ENCODE measurements around the gene TNPO3. TPM values are rescaled to one million over a fixed set of nuclear protein-coding genes. Genes with fewer than 3 reads are reported as not detected.

TNPO3 gene
- total and polyA plus RNA-seq, 2 donors: 17.2 to 30.7 TPM

GRCh38 chr7:128912281-128912680 lies 142.6 kb downstream of the TNPO3 start:
- H3K9me3 ChIP-seq (ENCODE audit: control insufficient read depth in 2 of 2, insufficient read depth in 1 of 2, low read length in 1 of 2): no peaks in the 10 kb centered on the region
- H3K36me3 ChIP-seq (ENCODE audit: control insufficient read depth in 2 of 2, insufficient read depth in 2 of 2, low read length in 1 of 2): no peaks in the 10 kb centered on the region
- H3K4me1 ChIP-seq (ENCODE audit: control insufficient read depth in 2 of 2, insufficient read depth in 2 of 2, low read length in 2 of 2): peaks cover 0 to 4% of the 10 kb centered on the region in 2 donors
- H3K27ac ChIP-seq (ENCODE audit: low read depth in 1 of 2, low read length in 1 of 2): no peak overlapping the region
- no peak overlapping the region for H3K4me3 ChIP-seq (ENCODE audit: low read length in 2 of 2)
- DNase-seq (ENCODE audit: low read depth in 6 of 9, low spot score in 9 of 9): no peak
- WGBS: 88% methylated on average over 3 of the region's 3 CpGs
- H3K27me3 ChIP-seq (ENCODE audit: control insufficient read depth in 2 of 2, insufficient read depth in 1 of 2, low read length in 1 of 2): peaks cover 37 to 88% of the 10 kb centered on the region in 2 donors

GRCh38 chr7:128911423-128912031 lies 143.4 kb downstream of the TNPO3 start:
- Histone ChIP-seq H3K4me3 (ENCODE audit: low read length in 2 of 2) (no peak overlapping the region), H3K9me3 (ENCODE audit: control insufficient read depth in 2 of 2, insufficient read depth in 1 of 2, low read length in 1 of 2) (no peaks in the 10 kb centered on the region), H3K27me3 (ENCODE audit: control insufficient read depth in 2 of 2, insufficient read depth in 1 of 2, low read length in 1 of 2) (peaks cover 32 to 87% of the 10 kb centered on the region in 2 donors), H3K36me3 (ENCODE audit: control insufficient read depth in 2 of 2, insufficient read depth in 2 of 2, low read length in 1 of 2) (no peaks in the 10 kb centered on the region), H3K4me1 (ENCODE audit: control insufficient read depth in 2 of 2, insufficient read depth in 2 of 2, low read length in 2 of 2) (peaks cover 0 to 4% of the 10 kb centered on the region in 2 donors), H3K27ac (ENCODE audit: low read depth in 1 of 2, low read length in 1 of 2) (no peak overlapping the region)
- DNase-seq (ENCODE audit: low read depth in 6 of 9, low spot score in 9 of 9): no peak
- WGBS: 91% methylated on average over 8 of the region's 8 CpGs

GRCh38 chr7:128910569-128910945 lies 144.4 kb downstream of the TNPO3 start, which contains the start of gene KCP:
TSS of gene KCP (minus strand) at chr7:128910709. CDS start at chr7:128910676, 33 bp downstream.
- 51% methylated on average over 34 of the region's 34 CpGs for WGBS
- no peak within 1 kb of the TSS for H3K4me3 ChIP-seq (ENCODE audit: low read length in 2 of 2)

GRCh38 chr7:128909625-128910568 lies 145.0 kb downstream of the TNPO3 start:
- H3K9me3 ChIP-seq (ENCODE audit: control insufficient read depth in 2 of 2, insufficient read depth in 1 of 2, low read length in 1 of 2): no peaks in the 10 kb centered on the region
- no peaks in the 10 kb centered on the region for H3K4me1 ChIP-seq (ENCODE audit: control insufficient read depth in 2 of 2, insufficient read depth in 2 of 2, low read length in 2 of 2)
- H3K27ac ChIP-seq (ENCODE audit: low read depth in 1 of 2, low read length in 1 of 2): no peak overlapping the region
- no peaks in the 10 kb centered on the region for H3K36me3 ChIP-seq (ENCODE audit: control insufficient read depth in 2 of 2, insufficient read depth in 2 of 2, low read length in 1 of 2)
- WGBS: 33% methylated on average over 42 of the region's 42 CpGs
- DNase-seq (ENCODE audit: low read depth in 6 of 9, low spot score in 9 of 9): no peak
- H3K4me3 ChIP-seq (ENCODE audit: low read length in 2 of 2): no peak overlapping the region
- H3K27me3 ChIP-seq (ENCODE audit: control insufficient read depth in 2 of 2, insufficient read depth in 1 of 2, low read length in 1 of 2): peaks cover 22 to 70% of the 10 kb centered on the region in 2 donors

More at GRCh38 chr7:128910569-128910945, 144.4 kb downstream of the TNPO3 start, which contains the start of gene KCP:
- H3K27ac ChIP-seq (ENCODE audit: low read depth in 1 of 2, low read length in 1 of 2): no peak within 1 kb of the TSS
- no peaks in the 10 kb centered on the region for H3K9me3 ChIP-seq (ENCODE audit: control insufficient read depth in 2 of 2, insufficient read depth in 1 of 2, low read length in 1 of 2)
- H3K4me1 ChIP-seq (ENCODE audit: control insufficient read depth in 2 of 2, insufficient read depth in 2 of 2, low read length in 2 of 2): peaks cover 0 to 3% of the 10 kb centered on the region in 2 donors
- H3K36me3 ChIP-seq (ENCODE audit: control insufficient read depth in 2 of 2, insufficient read depth in 2 of 2, low read length in 1 of 2): no peaks in the 10 kb centered on the region
- no peak for DNase-seq (ENCODE audit: low read depth in 6 of 9, low spot score in 9 of 9)
- H3K27me3 ChIP-seq (ENCODE audit: control insufficient read depth in 2 of 2, insufficient read depth in 1 of 2, low read length in 1 of 2): peaks cover 23 to 77% of the 10 kb centered on the region in 2 donors

DNA sequence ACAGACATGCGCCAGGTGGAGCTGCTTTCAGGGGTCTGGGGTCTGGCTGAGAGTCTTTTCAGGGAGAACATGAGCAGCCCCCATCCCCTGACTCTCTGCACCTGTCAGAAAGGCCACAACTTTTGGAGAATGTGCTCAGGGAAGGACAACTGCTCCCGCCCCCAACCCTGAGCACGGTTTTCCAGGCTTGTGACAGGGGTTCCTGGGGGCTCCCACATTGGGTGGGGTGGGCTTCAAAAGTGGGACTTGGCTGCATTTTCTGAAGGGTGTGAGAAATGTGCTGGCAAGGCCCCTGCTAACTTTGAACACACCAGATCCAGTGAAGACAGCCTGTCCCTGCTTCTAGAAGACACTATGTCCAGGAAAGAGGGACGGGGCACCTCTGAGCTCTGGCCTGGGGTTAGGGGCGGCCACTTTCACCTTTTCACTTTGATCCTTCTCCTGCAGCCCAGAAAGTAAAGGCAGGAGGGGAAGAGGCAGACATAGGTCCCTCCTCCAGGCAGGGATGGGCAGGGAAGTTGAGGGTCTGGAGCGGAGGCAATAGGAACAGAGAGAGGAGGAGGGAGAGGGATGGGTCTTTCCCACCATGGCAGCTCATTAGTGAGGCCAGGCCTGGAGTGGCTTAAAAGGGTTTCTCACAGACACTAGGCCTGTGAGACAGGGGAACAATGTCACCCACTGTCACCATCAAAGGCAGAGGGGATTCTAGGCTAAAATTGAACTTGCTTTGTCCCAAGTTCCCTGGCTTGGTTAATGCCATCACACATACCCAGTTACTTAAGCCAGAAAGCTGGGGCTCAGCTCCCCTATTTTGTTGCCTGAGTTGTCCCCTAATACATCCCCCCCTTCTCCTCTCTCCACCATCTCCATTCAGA lies 145.9 kb downstream of the TNPO3 start:
- Histone ChIP-seq H3K9me3 (ENCODE audit: control insufficient read depth in 2 of 2, insufficient read depth in 1 of 2, low read length in 1 of 2) (no peaks in the 10 kb centered on the region), H3K27me3 (ENCODE audit: control insufficient read depth in 2 of 2, insufficient read depth in 1 of 2, low read length in 1 of 2) (peaks cover 13 to 61% of the 10 kb centered on the region in 2 donors), H3K4me3 (ENCODE audit: low read length in 2 of 2) (no peak overlapping the region), H3K4me1 (ENCODE audit: control insufficient read depth in 2 of 2, insufficient read depth in 2 of 2, low read length in 2 of 2) (peaks cover 0 to 2% of the 10 kb centered on the region in 2 donors), H3K27ac (ENCODE audit: low read depth in 1 of 2, low read length in 1 of 2) (no peak overlapping the region), H3K36me3 (ENCODE audit: control insufficient read depth in 2 of 2, insufficient read depth in 2 of 2, low read length in 1 of 2) (no peaks in the 10 kb centered on the region)
- no peak for DNase-seq (ENCODE audit: low read depth in 6 of 9, low spot score in 9 of 9)
- WGBS: 96% methylated on average over 6 of the region's 6 CpGs

DNA sequence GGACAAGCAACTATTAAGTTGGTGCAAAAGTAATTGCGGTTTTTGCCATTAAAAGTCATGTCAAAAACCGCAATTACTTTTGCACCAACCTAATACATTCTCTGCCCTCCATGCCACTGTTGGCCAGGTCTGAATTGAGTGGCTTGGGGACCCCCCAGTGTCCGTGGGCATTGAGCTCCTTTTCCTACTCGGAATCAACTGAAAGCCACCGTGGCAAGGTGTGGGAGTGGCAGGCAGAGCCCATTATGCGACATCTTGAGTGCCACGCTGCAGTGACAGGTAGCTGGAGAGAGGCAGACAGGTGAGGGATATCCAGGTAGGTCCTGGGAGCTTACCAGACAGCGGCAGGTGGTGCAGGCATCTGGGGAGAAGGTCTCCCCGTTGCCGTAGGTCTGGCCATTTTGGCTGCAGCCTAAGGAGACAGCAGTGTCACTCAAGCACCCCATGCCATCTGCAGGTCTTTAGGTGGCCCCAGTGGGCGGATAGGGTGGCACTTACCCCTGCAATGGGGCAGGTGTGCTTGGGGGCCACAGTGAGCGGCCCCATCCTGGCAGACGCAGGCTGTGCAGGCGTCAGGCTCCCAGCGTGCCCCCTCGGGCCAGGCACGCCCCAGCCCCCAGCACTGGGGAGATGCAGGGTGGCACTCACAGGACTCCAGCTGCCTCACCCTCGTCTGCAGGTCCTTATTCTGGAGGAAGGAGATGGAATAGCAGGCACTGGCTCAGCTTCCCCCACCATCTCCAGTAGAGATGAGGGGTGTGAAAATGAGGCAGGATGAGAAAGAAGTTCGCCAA lies 147.9 kb downstream of the TNPO3 start:
- no peak overlapping the region for H3K4me3 ChIP-seq (ENCODE audit: low read length in 2 of 2)
- no peaks in the 10 kb centered on the region for H3K36me3 ChIP-seq (ENCODE audit: control insufficient read depth in 2 of 2, insufficient read depth in 2 of 2, low read length in 1 of 2)
- no peak for DNase-seq (ENCODE audit: low read depth in 6 of 9, low spot score in 9 of 9)
- no peak overlapping the region for H3K27ac ChIP-seq (ENCODE audit: low read depth in 1 of 2, low read length in 1 of 2)
- H3K4me1 ChIP-seq (ENCODE audit: control insufficient read depth in 2 of 2, insufficient read depth in 2 of 2, low read length in 2 of 2): peaks cover 0 to 2% of the 10 kb centered on the region in 2 donors
- H3K27me3 ChIP-seq (ENCODE audit: control insufficient read depth in 2 of 2, insufficient read depth in 1 of 2, low read length in 1 of 2): peaks cover 13 to 54% of the 10 kb centered on the region in 2 donors
- 95% methylated on average over 19 of the region's 19 CpGs for whole genome bisulfite sequencing
- H3K9me3 ChIP-seq (ENCODE audit: control insufficient read depth in 2 of 2, insufficient read depth in 1 of 2, low read length in 1 of 2): no peaks in the 10 kb centered on the region

DNA sequence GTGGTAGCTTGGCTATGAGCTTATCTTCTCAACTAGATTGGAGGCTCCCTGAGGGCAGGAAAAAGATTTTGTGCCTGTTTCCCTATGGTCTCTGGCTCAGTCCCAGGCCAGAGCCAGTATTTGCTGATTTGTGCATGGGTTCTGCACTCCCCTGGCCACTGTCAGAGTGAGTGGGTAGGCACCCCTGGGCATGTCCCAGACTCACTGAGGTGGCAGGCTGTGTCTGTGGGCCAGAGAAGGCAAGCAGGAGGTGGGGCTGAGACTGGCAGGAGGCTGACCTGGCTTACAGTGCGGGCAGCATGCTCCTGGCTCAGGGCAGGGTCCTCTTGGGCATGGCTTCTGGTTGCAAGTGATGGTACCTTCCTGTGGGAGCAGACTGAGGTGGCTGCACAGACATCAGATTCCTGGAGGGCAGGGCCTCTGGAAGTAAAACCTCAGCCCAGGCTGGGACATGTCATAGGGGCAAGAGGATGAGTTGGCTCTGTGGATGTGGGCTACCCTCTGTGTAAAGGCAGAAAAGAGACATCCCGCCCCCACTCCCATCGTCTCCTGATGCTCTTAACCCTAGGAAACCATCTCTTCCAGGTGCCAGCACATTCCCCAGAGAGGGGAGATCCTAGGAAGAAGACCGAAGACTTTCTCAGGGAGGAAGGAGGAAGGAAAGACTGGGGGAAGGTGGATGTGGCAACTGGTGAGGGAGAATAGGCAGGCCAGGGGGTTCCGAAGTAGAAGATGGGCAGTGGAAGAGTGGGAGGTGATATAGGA lies 148.7 kb downstream of the TNPO3 start:
- WGBS: 96% methylated on average over 5 of the region's 5 CpGs
- Histone ChIP-seq H3K27me3 (ENCODE audit: control insufficient read depth in 2 of 2, insufficient read depth in 1 of 2, low read length in 1 of 2) (peaks cover 13 to 46% of the 10 kb centered on the region in 2 donors), H3K4me3 (ENCODE audit: low read length in 2 of 2) (no peak overlapping the region), H3K9me3 (ENCODE audit: control insufficient read depth in 2 of 2, insufficient read depth in 1 of 2, low read length in 1 of 2) (no peaks in the 10 kb centered on the region), H3K27ac (ENCODE audit: low read depth in 1 of 2, low read length in 1 of 2) (no peak overlapping the region), H3K36me3 (ENCODE audit: control insufficient read depth in 2 of 2, insufficient read depth in 2 of 2, low read length in 1 of 2) (no peaks in the 10 kb centered on the region), H3K4me1 (ENCODE audit: control insufficient read depth in 2 of 2, insufficient read depth in 2 of 2, low read length in 2 of 2) (peaks cover 0 to 2% of the 10 kb centered on the region in 2 donors)
- no peak for DNase-seq (ENCODE audit: low read depth in 6 of 9, low spot score in 9 of 9)

Measured in thymus (tissue), 11 donors.